Hypothalamus (tissue), 51 donors: ENCODE measurements around the gene ZMYND11.
"Not testable (repeated sequence)": the region's sequence is repeated elsewhere in the genome, so short reads cannot be mapped to it uniquely, and the experiment has no call there.

ENCODE experiments used
- DNase-seq, 51 donors: peaks; one replicate each; lab custom pipeline; 2025; lab: John Stamatoyannopoulos, UW

ZMYND11 gene

DNA sequence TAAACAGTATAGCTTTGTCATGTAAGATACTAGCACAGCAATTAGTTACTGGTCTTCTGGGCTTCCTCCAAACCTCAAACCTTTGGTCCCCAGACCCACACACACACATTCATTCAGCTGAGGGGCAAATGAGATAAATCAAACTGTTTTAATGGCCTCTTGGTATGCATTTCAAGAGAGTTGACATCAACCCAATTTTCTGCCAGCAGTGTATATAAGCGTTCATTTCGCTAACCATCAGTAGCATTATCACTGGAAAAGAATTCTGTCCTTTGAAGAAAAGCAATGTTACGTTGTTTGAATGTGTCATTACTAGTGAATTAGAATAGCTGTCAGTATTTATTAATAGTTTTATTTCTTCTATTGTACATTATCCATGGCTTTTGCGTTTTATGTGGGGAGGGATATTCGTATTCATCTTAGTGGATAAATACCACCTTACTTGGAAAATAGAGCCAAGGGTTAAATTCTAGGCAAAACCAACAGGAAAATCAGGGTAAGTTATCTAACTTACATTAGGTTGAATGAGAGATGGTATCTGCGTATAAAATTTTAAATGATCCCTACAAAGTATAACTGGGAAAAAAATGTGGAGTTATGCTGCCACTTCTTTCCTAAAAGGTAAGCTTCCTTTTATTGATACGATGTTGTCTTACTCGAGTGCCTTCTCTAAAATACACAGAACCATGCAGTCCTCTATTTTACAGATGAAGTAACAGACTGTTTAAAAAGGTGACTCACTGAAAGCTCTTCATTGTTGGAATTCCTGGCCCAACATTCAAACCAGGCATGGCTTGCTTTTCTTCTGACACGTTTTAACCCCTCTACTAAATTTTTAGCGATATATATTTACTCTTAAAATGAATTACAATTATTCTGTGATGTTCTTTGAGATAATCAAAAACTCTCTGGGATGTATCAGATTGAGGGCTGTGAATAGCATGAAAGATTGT lies 2.0 kb upstream of the ZMYND11 start:
- DNase-seq, result peak in 1 of 51 donors; percentile 30

GRCh38 chr10:134247-135131 lies 766 bp upstream of the ZMYND11 start:
- peak in 21 of 51 donors; percentile 18 to 71 (median 42) for DNase-seq

DNA sequence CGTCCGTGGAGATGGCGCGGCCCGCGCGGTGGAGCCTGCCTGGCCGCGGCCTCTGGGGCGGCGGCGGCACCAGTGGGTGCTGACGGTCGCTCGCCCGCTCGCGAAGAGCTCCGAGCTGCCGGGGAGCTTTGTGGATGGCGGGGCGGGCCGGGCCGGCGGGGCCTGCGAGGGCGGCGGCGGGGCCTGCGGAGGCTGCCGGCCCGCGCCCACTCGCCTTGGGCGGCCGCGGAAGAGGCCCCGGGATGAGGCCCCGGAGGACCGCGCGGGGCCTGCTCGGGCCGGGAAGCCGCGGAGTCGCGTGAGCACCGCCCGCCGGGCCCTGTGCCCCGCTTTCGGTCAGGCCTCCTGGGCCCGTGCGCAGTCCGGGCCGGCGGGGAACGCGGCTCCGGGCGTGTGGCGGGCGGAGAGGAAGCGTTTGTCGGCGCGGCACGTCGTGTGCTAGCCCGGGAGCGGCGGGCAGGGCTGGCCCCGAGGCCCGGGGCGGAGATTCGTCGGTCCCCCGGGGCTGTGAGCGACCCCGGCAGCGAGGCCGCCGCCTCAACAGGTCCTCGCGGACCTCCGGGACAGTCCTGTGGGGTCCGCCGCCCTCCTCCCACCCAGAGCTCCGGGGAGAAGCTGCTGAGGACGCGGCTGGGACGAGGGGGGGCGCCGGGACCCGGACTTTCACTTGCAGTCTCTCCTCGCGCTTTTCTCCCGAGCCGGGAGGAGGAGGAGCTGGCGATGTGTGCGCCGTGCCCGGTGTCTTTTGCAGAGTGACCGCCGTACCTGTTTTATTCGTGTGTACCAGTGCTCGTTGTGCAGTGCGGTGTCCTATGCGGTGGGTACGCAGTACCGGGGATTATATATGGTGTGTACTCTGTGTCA lies 578 bp downstream of the ZMYND11 start:
- peak in 39 of 51 donors; percentile 9 to 73 (median 43) for DNase-seq

- no peak for DNase-seq
Observed at GRCh38 chr10:136465-136762, 1.2 kb downstream of the ZMYND11 start.

DNA sequence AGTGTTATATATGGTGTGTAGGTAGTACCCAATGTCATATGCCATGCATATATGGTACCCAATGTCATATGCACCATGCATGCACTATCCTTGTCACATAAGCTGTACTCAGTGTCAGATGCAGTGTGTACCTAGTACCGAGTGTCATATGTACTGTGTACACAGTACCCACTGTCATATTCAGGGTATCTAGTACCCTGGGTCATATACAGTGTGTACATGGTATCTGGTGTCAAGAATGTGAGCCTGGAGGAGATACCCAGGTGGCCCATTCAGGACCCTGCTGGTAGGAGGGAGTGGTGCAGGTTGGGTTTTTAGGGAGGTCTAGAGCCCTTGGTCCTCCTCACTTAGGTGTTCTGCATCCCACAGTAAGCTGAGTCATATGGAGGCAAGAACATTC lies 1.8 kb downstream of the ZMYND11 start:
- no peak for DNase-seq

- DNase-seq, result no peak
Observed at GRCh38 chr10:137606-138005, 2.4 kb downstream of the ZMYND11 start.

DNA sequence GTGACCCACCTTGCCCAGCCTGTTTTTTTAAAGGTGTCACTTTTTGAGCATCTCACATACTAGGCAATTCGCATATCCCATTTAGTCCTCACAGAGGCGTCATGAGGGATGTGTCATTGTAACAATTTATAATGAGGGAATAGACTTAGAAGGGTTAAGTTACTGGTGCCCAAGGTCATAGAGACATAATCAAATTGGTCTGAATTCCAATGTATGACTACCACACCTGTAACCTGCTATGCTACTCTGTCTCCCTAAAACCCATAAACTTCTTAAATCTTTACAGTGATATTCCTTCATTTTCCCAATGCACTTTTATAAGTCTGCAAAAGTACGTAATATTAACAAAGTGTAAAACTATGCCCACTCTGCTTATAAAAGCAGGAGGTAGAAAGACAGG lies 7.1 kb downstream of the ZMYND11 start:
- DNase-seq, result no peak

DNA sequence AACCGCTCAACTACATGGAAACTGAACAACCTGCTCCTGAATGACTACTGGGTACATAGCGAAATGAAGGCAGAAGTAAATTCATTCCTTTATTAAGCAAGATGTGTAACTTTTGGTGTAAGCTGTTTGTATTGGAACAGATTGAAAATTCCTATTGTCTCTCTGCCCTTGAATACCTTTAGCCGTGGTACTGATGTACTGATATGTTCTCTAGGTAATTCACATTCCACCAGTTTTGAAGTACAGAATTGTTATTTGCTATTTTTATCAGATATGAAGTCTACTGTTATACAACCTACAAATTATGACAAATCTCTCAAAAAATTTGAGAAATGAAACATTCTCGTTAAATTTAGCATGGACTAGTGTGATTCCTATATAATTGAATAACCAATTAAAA lies 17.7 kb downstream of the ZMYND11 start:
- no peak for DNase-seq

- DNase-seq, result no peak
Observed at GRCh38 chr10:154348-154747, 19.1 kb downstream of the ZMYND11 start.

- no peak for DNase-seq
Observed at GRCh38 chr10:167383-167782, 32.1 kb downstream of the ZMYND11 start.

- no peak for DNase-seq
Observed at GRCh38 chr10:173741-174140, 38.5 kb downstream of the ZMYND11 start.

DNA sequence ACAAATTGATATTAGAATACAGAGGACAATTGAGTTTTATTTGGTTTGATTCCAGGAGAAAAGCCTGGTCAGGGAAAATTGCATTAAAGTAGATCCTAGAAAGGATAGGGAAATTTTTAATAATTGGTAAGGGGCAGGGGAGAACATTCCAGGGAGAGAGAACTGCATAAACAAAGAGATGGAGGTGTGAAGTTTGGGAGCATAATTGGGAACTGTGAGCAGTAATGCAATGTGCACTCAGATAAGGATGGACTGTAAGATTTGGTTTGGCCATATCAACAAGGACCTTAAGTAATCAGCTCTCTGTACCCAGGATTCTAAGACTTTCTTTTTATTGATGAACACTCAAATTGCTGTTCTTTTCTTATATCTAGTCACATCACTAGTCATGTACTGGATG lies 41.4 kb downstream of the ZMYND11 start:
- DNase-seq, result no peak

GRCh38 chr10:178208-178607 lies 43.0 kb downstream of the ZMYND11 start:
- DNase-seq, result no peak

DNA sequence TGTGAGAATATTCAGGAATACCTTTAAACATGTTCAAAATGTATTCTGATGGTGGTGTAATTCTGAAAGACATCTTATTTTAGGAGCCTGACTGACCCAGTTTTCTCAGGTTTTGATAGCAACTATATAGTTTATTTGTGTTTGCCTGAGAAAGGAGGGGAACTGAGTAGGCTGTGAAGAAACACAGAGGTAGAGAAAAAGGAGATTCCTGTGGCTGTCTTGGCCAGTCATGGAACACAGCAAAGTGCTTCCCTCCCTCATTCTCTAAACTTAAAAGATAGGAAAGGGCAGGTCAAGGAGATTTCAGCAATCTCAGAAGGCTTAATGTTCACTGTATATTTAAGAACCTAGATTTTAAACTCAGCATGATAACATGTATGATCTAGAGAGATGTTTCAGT lies 43.5 kb downstream of the ZMYND11 start:
- DNase-seq, result no peak

DNA sequence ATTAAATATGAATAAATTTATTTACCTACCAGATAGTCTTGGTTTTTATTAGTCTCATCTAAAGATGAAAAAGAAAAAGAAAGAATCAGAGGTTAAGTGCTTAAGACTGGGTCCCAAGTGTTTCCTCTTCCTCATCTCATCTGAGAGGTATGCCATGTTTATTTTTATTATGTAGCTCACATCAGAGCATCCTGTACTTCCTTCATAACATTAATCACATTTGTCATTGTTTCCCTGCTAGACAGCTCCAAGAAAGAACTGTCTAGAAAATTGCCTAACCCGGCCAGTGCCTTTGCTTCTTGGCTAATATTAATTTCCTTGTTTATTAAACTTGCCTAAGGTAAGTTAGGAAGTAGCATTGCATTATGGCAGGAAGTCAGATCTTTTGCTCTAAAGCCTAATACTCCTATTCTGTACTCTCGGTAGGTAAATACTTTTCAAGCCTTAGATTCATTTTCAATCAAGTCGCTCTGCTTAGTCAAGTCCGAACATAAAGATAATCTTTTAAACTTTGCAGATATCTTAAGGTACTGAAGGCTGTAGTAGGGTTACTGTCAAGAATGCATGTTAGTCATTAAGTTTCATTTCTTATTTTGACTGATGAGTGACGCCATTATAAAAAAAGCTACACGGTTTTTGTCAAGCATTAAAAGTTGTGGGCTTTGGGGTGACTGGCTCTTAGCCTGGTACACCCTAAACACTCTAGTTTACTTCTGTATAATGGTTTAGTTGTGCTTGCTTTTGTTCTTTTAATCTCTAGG lies 47.4 kb downstream of the ZMYND11 start:
- DNase-seq, result no peak

GRCh38 chr10:184174-184573 lies 48.9 kb downstream of the ZMYND11 start:
- DNase-seq, result no peak

DNA sequence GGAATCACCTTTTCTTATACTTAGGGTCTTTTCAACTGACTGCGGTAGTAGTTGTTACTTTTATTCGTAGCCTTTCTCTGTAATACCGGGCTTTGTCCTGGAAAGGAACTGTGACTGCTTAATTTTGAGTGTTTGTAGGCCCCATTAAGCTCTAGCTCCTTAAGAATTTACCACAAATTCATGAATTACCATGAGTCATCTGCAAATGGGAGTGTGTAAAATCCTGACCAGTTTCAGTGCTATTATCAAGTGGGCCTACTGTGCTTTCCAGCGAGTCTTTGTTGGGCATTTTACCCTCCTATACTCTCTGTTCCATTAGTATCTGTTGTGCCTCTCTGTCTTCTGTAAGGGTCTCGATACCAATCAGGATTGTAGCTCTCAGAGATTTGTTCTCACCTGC lies 49.7 kb downstream of the ZMYND11 start:
- no peak for DNase-seq

GRCh38 chr10:185571-185970 lies 50.3 kb downstream of the ZMYND11 start:
- DNase-seq, result not testable (repeated sequence)

DNA sequence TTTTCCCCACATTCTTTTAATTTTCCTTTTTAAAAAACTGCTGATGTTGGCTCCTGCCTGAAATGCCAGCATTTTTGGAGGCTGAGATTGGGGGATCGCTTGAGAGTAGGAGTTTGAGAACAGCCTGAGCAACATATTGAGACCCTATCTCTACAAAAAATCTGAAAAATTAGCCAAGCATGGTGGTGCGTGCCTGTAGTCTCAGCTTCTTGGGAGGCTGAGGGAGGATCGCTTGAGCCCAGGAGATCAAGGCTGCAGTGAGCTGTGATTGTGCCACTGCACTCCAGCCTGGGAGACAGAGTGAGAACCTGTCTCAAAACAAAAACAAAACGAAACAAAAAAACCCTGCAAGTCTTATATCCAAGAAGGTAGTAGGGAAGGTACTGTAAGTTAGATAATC lies 51.7 kb downstream of the ZMYND11 start:
- DNase-seq, result no peak

DNA sequence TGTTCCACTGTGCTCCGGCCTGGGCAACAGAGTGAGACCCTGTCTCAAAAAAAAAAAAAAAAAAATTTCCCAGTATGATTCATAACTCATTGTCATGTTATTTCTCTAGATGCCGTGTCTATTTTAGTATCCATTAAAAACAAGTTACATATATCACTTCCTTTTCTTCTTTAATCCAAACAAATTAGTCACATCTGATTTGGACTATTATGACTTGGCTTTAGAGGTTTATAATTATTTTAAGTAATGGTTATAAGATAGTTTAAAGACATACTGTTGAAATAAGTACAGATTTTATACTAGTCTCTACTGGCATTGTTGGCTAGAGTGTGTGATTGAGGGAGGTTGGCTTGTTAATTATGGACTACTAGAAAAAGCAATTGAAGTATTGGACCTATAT lies 53.3 kb downstream of the ZMYND11 start:
- DNase-seq, result no peak
